Measurements from ENCODE around the gene GALNT10. TPM values are rescaled to one million over a fixed set of nuclear protein-coding genes. Genes with fewer than 3 reads are reported as not detected.

The GALNT10 gene
- total and polyA plus RNA-seq, 10 of the 15 experiments (the other 5 are each of a cell fraction or from before 2014, with no cell fraction given): 3.9 to 35.4 (median 15.5) TPM

GRCh38 chr5:154189819-154190594, 526 bp upstream of the GALNT10 start:
- WGBS (ENCODE audit: insufficient coverage, insufficient replicate concordance, low lambda C conversion rate, missing lambda C conversion rate): under 1% methylated on average over 56 of the region's 67 CpGs
- RAD21 ChIA-PET (ENCODE audit: unreplicated experiment): interaction anchor here (0.6 to 6.4 kb wide), 18 partner anchors 8 to 563 kb away, joined by 3 to 51 read pairs (median 4); no protein-coding TSS in a partner anchor
- peaks cover 8% of the 10 kb centered on the region for H3K4me1 ChIP-seq (ENCODE audit: control insufficient read depth, insufficient read depth, low read length)
- POLR2A ChIA-PET: interaction anchor here (0.6 to 6.2 kb wide), 8 partner anchors 8 to 215 kb away, joined by 3 to 51 read pairs (median 4); partner anchors contain the start of genes FAM114A2 and MFAP3
- no peaks in the 10 kb centered on the region; the same call in 1 of the 2 replicates for H4K20me1 ChIP-seq (ENCODE audit: control insufficient read depth, insufficient read depth)
- peak overlapping the region; percentile 54 for H3K9ac ChIP-seq (ENCODE audit: control insufficient read depth, insufficient read depth, low read length)
- peak overlapping the region; percentile 20 for H2AFZ ChIP-seq (ENCODE audit: control insufficient read depth, low read depth, low read length)
- peaks cover 31% of the 10 kb centered on the region for H3K79me2 ChIP-seq (ENCODE audit: control insufficient read depth, insufficient read depth, low read length)
- H3K4me2 ChIP-seq (ENCODE audit: control insufficient read depth, insufficient read depth): peak overlapping the region; percentile 46
- intact Hi-C loops (cut with micrococcal nuclease; ENCODE audit: unreplicated experiment): loop anchor here (2.0 to 5.0 kb wide), 3 partner anchors 37 to 195 kb away; no protein-coding TSS in a partner anchor
- in situ Hi-C loops (cut with MboI): loop anchor here (5.0 to 10.0 kb wide), 2 partner anchors 125 to 212 kb away; no protein-coding TSS in a partner anchor
- CTCF ChIA-PET: interaction anchor here (0.6 to 7.2 kb wide), 24 partner anchors 9 to 271 kb away, joined by 3 to 71 read pairs (median 4); no protein-coding TSS in a partner anchor
- DNase-seq (ENCODE audit: low read depth, low spot score) (no peak), FAIRE-seq (no peak), ATAC-seq (peak; percentile 84)
- H3K27me3 ChIP-seq (replicated peaks in 1 of 2; ENCODE audit: control insufficient read depth in 2 of 2, insufficient read depth in 2 of 2, low read length in 1 of 2): peaks cover 0 to 4% of the 10 kb centered on the region in 2 experiments; a peak in 1 of 4 replicates
- peak overlapping the region; percentile 65 for H3K27ac ChIP-seq (ENCODE audit: control insufficient read depth, insufficient read depth)
- H3K9me3 ChIP-seq (replicated peaks; ENCODE audit: control insufficient read depth, insufficient read depth, low read length): no peaks in the 10 kb centered on the region
- SMC1A ChIA-PET (ENCODE audit: uncharacterized antibody, unreplicated experiment): interaction anchor here (0.7 to 8.4 kb wide), 20 partner anchors 7 to 232 kb away, joined by 3 to 97 read pairs (median 4); no protein-coding TSS in a partner anchor
- H3K36me3 ChIP-seq (ENCODE audit: control insufficient read depth in 2 of 2, insufficient read depth in 2 of 2, low read length in 1 of 2): peaks cover 0 to under 1% of the 10 kb centered on the region in 2 experiments; a peak in 1 of 4 replicates
- BruUV-seq (replicated peaks): no TSS peak
- H3K4me3 ChIP-seq: peak overlapping the region; percentile 82
- TF ChIP-seq E4F1 (IDR thresholded peaks at IDR 0.05; ENCODE audit: borderline replicate concordance, partially characterized antibody) (no peak), ZNF622 (IDR thresholded peaks at IDR 0.05) (no peak), TBL1XR1 (IDR thresholded peaks at IDR 0.05; ENCODE audit: low read depth, low read length) (no peak), YBX1 (IDR thresholded peaks at IDR 0.05) (no peak), SMARCA5 (IDR thresholded peaks at IDR 0.05) (peak; percentile 79; the same call in 1 of the 2 replicates), IKZF2 (IDR thresholded peaks at IDR 0.05) (peak; percentile 46 to 63; a peak in 3 of 4 replicates), RELB (IDR thresholded peaks at IDR 0.05; ENCODE audit: low read depth) (peak; percentile 75), E2F8 (IDR thresholded peaks at IDR 0.05; ENCODE audit: low read depth, partially characterized antibody) (no peak), IKZF1 (conservative IDR thresholded peaks at IDR 0.05) (peak; percentile 61), NBN (IDR thresholded peaks at IDR 0.05) (0 out of 2 replicates have a peak, but pooled peaks have one; percentile 49), SREBF2 (IDR thresholded peaks at IDR 0.05; ENCODE audit: low read length) (no peak)
